ENCODE results near the gene TNFAIP8L2. TPM values are rescaled to one million over a fixed set of nuclear protein-coding genes. Genes with fewer than 3 reads are reported as not detected.

The TNFAIP8L2 gene
- total and polyA plus RNA-seq, 9 donors = 0.48 to 4.6 (median 2.1) TPM

DNA sequence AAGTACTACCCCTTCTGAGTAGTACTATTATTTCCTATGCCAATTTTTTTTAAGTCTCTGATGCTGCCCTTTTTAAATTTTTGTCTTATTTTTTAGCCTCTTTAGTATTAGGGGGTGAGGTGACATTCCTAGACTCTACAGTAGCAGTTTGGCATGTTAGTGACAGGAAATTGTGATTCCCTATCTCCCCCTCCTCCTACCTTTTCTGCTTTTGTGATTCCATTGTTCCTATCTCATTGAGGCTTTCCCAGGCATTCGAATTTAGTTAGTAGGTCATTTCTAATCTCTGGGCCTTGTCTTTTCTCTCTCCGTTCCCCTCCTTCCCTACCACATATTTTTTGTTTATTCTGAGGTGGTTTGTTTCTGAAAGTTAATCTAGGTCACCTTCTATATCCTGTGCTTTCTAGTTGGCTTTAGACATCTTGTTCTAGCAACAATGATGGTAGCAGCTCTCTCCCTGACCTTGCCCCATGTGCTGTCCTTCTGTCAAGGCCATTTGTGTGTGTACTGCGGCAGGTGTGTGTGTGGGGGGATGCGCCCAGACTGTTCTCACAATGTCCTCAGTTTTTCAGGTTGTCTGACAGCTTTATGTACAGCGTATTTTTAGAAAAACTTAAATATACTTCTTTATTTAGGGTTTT, 31.6 kb upstream of the TNFAIP8L2 start:
- Histone ChIP-seq H3K4me1 (ENCODE audit: insufficient read depth) (no peaks in the 10 kb centered on the region), H3K9me3 (no peaks in the 10 kb centered on the region), H3K27ac (no peak overlapping the region), H3K36me3 (no peaks in the 10 kb centered on the region), H3K4me3 (no peak overlapping the region), H3K27me3 (no peaks in the 10 kb centered on the region)
- DNase-seq = no peak
- 57 to 67% (median 64%) methylated on average over 5 of the region's 5 CpGs for WGBS, 3 donors
- intact Hi-C loops (cut with DNase I) = no loop called here
- TF ChIP-seq POLR2A (IDR thresholded peaks at IDR 0.05) (no peak), EP300 (IDR thresholded peaks at IDR 0.05) (no peak)
- TF ChIP-seq, protein P1, sequence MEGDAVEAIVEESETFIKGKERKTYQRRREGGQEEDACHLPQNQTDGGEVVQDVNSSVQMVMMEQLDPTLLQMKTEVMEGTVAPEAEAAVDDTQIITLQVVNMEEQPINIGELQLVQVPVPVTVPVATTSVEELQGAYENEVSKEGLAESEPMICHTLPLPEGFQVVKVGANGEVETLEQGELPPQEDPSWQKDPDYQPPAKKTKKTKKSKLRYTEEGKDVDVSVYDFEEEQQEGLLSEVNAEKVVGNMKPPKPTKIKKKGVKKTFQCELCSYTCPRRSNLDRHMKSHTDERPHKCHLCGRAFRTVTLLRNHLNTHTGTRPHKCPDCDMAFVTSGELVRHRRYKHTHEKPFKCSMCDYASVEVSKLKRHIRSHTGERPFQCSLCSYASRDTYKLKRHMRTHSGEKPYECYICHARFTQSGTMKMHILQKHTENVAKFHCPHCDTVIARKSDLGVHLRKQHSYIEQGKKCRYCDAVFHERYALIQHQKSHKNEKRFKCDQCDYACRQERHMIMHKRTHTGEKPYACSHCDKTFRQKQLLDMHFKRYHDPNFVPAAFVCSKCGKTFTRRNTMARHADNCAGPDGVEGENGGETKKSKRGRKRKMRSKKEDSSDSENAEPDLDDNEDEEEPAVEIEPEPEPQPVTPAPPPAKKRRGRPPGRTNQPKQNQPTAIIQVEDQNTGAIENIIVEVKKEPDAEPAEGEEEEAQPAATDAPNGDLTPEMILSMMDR (IDR thresholded peaks at IDR 0.05) = no peak

DNA sequence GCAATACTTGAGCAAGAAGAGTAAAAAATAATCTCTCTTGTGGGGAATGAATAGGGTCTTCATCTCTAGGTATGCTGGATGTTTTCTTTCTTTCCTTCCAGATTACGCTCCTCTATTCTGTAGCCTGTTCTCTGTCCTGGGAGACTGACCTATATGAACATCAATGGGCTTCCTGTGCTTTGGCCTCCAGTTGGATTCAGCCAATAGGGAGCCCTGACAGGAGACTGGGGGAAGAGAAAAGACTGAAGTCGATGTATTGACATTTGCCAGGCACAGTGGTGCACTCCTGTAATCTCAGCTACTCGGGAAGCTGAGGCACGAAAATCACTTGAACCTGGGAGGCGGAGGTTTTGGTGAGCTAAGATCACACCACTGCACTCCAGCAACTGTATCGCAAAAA, 27.6 kb upstream of the TNFAIP8L2 start:
- DNase-seq = no peak
- intact Hi-C loops (cut with DNase I) = no loop called here
- Histone ChIP-seq H3K36me3 (no peaks in the 10 kb centered on the region), H3K9me3 (no peaks in the 10 kb centered on the region), H3K4me1 (ENCODE audit: insufficient read depth) (no peaks in the 10 kb centered on the region), H3K27ac (no peak overlapping the region), H3K27me3 (no peaks in the 10 kb centered on the region), H3K4me3 (no peak overlapping the region)
- TF ChIP-seq, protein P1 (IDR thresholded peaks at IDR 0.05) = no peak
- no peak for TF ChIP-seq EP300 (IDR thresholded peaks at IDR 0.05)
- 75 to 80% (median 78%) methylated on average over 6 of the region's 6 CpGs for whole genome bisulfite sequencing, 3 donors

DNA sequence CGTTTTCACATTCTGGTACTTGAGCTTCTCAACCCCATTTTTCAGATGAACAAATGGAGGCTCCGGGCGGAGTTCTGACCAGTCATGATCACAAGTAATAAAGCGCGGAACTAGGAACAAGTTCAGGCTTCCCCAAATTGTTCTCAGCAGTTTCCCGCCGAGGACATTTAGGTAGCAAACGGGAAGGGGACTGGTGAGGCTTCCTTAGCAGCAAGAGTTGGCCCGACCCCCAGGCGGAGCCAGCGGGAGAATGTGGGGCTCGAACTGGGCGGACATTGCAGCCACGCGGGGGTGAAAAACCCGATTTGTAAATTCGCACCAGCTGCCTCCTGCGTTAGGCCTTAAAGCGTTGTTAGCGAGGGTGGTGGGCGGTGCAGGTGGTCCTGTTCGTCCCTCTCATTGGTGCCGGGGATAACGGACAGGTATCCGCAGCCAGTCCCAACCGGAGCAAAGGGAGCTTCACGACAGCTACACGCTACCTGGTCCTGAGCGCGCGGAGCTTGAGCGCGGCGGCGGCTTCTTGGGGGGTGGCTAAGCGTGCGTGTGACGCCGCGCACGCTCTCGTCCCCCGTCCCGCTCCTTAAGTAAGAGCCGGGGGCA, 25.4 kb upstream of the TNFAIP8L2 start:
- intact Hi-C loops (cut with DNase I) = no loop called here
- WGBS, 3 donors = 7 to 9% (median 8%) methylated on average over 44 to 45 of the region's 45 CpGs
- TF ChIP-seq POLR2A (IDR thresholded peaks at IDR 0.05) (peak; percentile 53), EP300 (IDR thresholded peaks at IDR 0.05) (no peak)
- TF ChIP-seq, protein P1 (IDR thresholded peaks at IDR 0.05) = peak in 1 of 3 donors; percentile 22

DNA sequence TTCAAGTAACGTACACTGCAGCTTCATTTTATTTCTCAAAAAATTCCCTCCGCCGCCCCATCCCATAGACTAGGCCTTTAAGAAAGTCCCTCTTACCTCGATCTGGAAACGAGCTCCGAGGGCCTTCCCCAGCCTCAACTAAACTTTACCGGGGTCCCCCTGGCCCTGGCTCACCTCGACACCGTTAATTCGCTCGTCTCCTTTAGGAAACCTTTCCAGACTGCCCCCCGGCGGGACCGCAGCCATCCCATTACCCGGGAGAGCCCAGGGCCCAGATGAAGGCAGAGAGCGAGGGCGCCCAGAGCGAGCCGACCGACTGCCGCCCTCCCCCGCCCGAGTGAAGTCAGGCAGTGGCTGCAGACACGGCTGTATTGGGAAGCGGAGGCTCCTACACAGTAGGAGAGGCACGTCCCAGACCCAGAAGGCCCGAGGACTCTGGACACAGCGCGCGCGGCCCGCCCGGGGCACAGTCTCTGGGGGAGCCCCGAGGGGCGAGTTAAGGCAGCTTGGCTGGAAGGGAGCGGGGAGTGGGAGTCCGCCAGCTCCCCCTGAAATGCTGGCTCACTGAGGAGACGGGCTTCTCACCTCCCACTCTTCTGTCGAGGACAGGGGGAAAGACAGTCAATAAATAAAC, 24.6 kb upstream of the TNFAIP8L2 start:
- H3K27ac ChIP-seq = peak overlapping the region; percentile 26 to 76
- H3K36me3 ChIP-seq = no peaks in the 10 kb centered on the region
- TF ChIP-seq EP300 (IDR thresholded peaks at IDR 0.05) = no peak
- TF ChIP-seq, protein P1 (IDR thresholded peaks at IDR 0.05) = no peak
- no peak for TF ChIP-seq POLR2A (IDR thresholded peaks at IDR 0.05)
- peak; percentile 52 to 73 (median 59) for DNase-seq
- H3K4me1 ChIP-seq (ENCODE audit: insufficient read depth) = no peaks in the 10 kb centered on the region
- H3K27me3 ChIP-seq = no peaks in the 10 kb centered on the region
- intact Hi-C loops (cut with DNase I) = no loop called here
- no peaks in the 10 kb centered on the region for H3K9me3 ChIP-seq
- H3K4me3 ChIP-seq = peak overlapping the region; percentile 44
- 7 to 15% (median 10%) methylated on average over 29 to 39 of the region's 39 CpGs for WGBS, 3 donors

More for the DNA sequence above, 25.4 kb upstream of the TNFAIP8L2 start:
- Histone ChIP-seq H3K27me3 (no peaks in the 10 kb centered on the region), H3K9me3 (no peaks in the 10 kb centered on the region), H3K4me3 (peak overlapping the region; percentile 44), H3K4me1 (ENCODE audit: insufficient read depth) (no peaks in the 10 kb centered on the region), H3K36me3 (no peaks in the 10 kb centered on the region), H3K27ac (peak overlapping the region; percentile 26 to 76)
- peak; percentile 92 to 95 (median 92) for DNase-seq

All from ovary (tissue), 9 donors.